ENCODE data around the gene GSTM1. TPM values are rescaled to one million over a fixed set of nuclear protein-coding genes. Genes with fewer than 3 reads are reported as not detected.

The GSTM1 gene
- total RNA-seq, 1 experiment from 2014 or later, result 15.4 TPM

DNA sequence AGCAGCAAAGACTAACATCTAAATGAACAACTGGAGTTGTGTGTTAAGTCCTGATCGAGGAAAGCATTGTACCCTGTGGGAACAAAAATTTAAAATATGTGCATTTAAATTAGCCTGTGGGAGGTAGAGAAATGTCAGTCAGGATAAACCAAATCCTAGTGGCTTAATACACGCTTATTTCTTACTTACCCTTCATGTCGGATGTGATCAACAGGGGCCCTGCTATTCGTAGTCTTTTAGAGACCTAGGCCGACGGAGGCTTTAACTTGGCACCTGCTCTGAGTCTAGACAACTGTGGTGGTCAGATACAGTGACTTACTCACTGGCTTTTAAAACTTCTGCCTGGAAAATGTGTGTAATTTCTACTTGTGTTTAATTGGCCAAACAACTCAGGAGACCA, 43.0 kb downstream of the GSTM1 start:
- Mint-ChIP-seq H3K9me3 (ENCODE audit: low read depth, unreplicated experiment) (peaks cover 3% of the 10 kb centered on the region), H3K27ac (ENCODE audit: unreplicated experiment) (no peak overlapping the region), H3K27me3 (ENCODE audit: unreplicated experiment) (no peaks in the 10 kb centered on the region)

DNA sequence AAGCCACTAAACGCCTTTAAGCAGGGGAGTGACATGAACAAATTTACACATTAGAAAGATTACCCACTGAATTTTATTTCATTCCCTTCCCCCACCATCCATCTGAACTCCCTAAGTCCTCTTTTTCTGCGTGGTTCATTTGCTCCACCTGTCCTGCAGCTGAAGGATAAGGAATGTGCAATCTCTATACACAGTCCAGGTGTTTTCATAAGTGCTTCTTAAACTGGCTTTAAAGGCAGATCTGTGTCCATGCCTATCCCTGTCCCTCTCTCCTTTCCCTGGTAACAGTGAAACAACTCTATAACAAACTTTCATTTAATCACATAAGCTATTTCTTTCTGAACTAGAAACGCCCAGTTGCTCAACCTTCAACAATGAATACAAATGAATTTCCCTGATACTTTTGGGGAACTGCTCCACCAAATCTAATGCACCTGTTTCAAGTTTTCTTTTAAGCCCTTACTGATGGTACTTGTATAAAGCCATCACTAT, 44.8 kb downstream of the GSTM1 start:
- no peak for DNase-seq
- CTCF ChIA-PET, result interaction anchor here (0.6 kb wide), 1 partner anchor 47 kb away, joined by 3 read pairs; no protein-coding TSS in a partner anchor
- Mint-ChIP-seq H3K4me3 (ENCODE audit: low read depth, unreplicated experiment) (peak overlapping the region; percentile 54), H3K27ac (ENCODE audit: unreplicated experiment) (peak overlapping the region; percentile 83), H3K27me3 (ENCODE audit: unreplicated experiment) (no peaks in the 10 kb centered on the region), H3K36me3 (ENCODE audit: insufficient read depth, unreplicated experiment) (peaks cover 21% of the 10 kb centered on the region), H3K4me1 (ENCODE audit: low read depth, unreplicated experiment) (peaks cover 32% of the 10 kb centered on the region), H3K9me3 (ENCODE audit: low read depth, unreplicated experiment) (peaks cover 3% of the 10 kb centered on the region)
- intact Hi-C loops (cut with micrococcal nuclease; ENCODE audit: unreplicated experiment), result no loop called here
- TF ChIP-seq, protein P1, sequence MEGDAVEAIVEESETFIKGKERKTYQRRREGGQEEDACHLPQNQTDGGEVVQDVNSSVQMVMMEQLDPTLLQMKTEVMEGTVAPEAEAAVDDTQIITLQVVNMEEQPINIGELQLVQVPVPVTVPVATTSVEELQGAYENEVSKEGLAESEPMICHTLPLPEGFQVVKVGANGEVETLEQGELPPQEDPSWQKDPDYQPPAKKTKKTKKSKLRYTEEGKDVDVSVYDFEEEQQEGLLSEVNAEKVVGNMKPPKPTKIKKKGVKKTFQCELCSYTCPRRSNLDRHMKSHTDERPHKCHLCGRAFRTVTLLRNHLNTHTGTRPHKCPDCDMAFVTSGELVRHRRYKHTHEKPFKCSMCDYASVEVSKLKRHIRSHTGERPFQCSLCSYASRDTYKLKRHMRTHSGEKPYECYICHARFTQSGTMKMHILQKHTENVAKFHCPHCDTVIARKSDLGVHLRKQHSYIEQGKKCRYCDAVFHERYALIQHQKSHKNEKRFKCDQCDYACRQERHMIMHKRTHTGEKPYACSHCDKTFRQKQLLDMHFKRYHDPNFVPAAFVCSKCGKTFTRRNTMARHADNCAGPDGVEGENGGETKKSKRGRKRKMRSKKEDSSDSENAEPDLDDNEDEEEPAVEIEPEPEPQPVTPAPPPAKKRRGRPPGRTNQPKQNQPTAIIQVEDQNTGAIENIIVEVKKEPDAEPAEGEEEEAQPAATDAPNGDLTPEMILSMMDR (IDR thresholded peaks at IDR 0.05; ENCODE audit: unreplicated experiment), result no peak
- no TSS peak for BruUV-seq (replicated peaks)

More for the DNA sequence above, 43.0 kb downstream of the GSTM1 start:
- no TSS peak for BruUV-seq (replicated peaks)
- peak overlapping the region; percentile 54 for H3K4me3 Mint-ChIP-seq (ENCODE audit: low read depth, unreplicated experiment)
- TF ChIP-seq, protein P1 (IDR thresholded peaks at IDR 0.05; ENCODE audit: unreplicated experiment), result no peak
- peaks cover 11% of the 10 kb centered on the region for H3K36me3 Mint-ChIP-seq (ENCODE audit: insufficient read depth, unreplicated experiment)
- CTCF ChIA-PET, result no interaction called here
- peaks cover 32% of the 10 kb centered on the region for H3K4me1 Mint-ChIP-seq (ENCODE audit: low read depth, unreplicated experiment)
- DNase-seq, result no peak
- intact Hi-C loops (cut with micrococcal nuclease; ENCODE audit: unreplicated experiment), result no loop called here

DNA sequence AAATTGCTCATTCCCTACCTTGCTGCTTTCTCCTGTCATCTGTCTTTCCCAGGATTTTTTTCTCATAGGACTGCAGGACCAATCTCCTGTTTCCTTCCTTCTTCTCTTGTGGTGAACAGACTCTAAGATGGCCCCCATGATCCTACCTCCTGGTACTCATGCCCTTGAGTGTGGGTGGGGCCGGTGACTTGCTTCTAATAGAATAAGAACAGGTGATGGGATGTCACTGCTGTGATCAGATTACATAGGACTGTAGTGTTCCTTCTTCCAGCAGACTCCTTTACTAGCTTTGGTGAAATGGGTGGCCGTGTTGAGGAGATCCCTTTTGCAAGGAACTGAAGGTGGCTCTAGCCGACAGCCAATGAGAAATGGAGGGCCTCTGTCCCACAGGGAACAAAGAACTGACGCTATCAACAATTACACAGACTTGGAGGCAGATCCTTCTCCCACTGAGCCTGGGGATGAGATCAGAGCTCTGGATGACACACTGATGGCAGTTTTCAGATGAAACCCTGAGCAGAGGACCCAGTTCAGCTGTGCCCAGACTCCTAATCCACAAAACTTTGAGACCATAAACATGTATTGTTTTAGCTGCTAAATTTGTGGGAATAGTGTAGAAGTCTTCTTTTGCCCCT, 45.7 kb downstream of the GSTM1 start:
- no TSS peak for BruUV-seq (replicated peaks)
- H3K4me3 Mint-ChIP-seq (ENCODE audit: low read depth, unreplicated experiment), result no peak overlapping the region
- H3K27me3 Mint-ChIP-seq (ENCODE audit: unreplicated experiment), result no peaks in the 10 kb centered on the region
- TF ChIP-seq, protein P1 (IDR thresholded peaks at IDR 0.05; ENCODE audit: unreplicated experiment), result no peak
- peaks cover 21% of the 10 kb centered on the region for H3K36me3 Mint-ChIP-seq (ENCODE audit: insufficient read depth, unreplicated experiment)
- intact Hi-C loops (cut with micrococcal nuclease; ENCODE audit: unreplicated experiment), result no loop called here
- no peak overlapping the region for H3K27ac Mint-ChIP-seq (ENCODE audit: unreplicated experiment)
- CTCF ChIA-PET, result no interaction called here
- peaks cover 32% of the 10 kb centered on the region for H3K4me1 Mint-ChIP-seq (ENCODE audit: low read depth, unreplicated experiment)
- H3K9me3 Mint-ChIP-seq (ENCODE audit: low read depth, unreplicated experiment), result peaks cover 3% of the 10 kb centered on the region
- DNase-seq, result no peak

DNA sequence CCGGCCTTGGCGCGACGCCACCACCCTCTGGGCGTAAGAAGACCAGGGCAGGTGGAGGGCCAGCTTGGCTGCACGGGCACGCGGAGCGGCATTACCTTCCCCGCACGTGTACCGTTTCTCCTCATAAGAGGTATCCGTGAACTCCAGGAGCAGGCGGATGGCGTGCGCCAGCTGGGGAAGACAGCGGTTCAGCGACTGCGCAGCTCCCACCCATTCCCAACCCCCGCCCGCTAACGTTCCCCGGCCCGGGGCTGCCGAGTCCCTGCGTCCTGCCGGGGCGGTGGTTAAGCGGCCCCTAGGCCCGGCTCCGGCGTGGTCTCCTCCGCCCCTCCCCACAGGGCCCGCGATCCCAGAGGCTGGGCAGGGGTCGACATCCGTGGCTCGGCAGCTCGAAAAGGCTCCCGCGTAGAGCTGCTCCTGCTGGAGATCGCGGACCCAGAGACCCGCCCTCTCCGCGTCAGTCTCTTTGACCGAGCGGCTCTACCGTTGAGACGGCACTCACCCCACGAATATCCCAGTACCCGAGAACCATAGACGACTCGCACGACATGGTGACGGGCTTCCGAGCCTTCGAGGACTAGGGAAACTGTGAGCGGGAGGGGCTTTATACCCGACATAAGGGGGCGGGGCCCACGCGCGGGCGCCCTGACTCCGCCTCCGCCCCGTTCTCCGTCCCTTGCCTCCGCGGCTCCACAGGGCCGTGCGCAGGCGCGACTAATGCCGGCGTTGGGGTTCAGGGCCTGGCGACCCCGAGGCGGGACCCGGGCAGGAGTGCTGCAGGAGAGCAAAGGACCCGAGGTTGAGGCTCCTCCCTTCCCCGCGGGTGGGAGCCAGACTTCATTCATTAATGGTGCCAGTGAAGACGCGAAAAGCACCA, 52.4 kb downstream of the GSTM1 start:
- H3K36me3 Mint-ChIP-seq (ENCODE audit: insufficient read depth, unreplicated experiment), result peaks cover 28% of the 10 kb centered on the region
- H3K4me1 Mint-ChIP-seq (ENCODE audit: low read depth, unreplicated experiment), result peaks cover 10% of the 10 kb centered on the region
- CTCF ChIA-PET, result interaction anchor here (0.9 to 1.0 kb wide), 2 partner anchors 22 to 245 kb away, joined by 3 read pairs; partner anchors contain the start of gene AHCYL1
- H3K27ac Mint-ChIP-seq (ENCODE audit: unreplicated experiment), result peak overlapping the region; percentile 28
- H3K4me3 Mint-ChIP-seq (ENCODE audit: low read depth, unreplicated experiment), result peak overlapping the region; percentile 62
- intact Hi-C loops (cut with micrococcal nuclease; ENCODE audit: unreplicated experiment), result no loop called here
- DNase-seq, result peak; percentile 76
- BruUV-seq (replicated peaks), result no TSS peak
- H3K9me3 Mint-ChIP-seq (ENCODE audit: low read depth, unreplicated experiment), result no peaks in the 10 kb centered on the region
- TF ChIP-seq, protein P1 (IDR thresholded peaks at IDR 0.05; ENCODE audit: unreplicated experiment), result no peak
- no peaks in the 10 kb centered on the region for H3K27me3 Mint-ChIP-seq (ENCODE audit: unreplicated experiment)

Data from Calu3 (cell line).